HG03025 (cell line): Measurements from ENCODE around the gene COMT.

Experiments
- ATAC-seq: cut with Tn5 transposase; IDR thresholded peaks from one replicate; pipeline ENCODE4 v1.9.1; 2021; ENCODE audit warnings: mild to moderate bottlenecking, moderate library complexity; ENCODE audit not compliant: unreplicated experiment, low FRiP score

COMT gene

DNA sequence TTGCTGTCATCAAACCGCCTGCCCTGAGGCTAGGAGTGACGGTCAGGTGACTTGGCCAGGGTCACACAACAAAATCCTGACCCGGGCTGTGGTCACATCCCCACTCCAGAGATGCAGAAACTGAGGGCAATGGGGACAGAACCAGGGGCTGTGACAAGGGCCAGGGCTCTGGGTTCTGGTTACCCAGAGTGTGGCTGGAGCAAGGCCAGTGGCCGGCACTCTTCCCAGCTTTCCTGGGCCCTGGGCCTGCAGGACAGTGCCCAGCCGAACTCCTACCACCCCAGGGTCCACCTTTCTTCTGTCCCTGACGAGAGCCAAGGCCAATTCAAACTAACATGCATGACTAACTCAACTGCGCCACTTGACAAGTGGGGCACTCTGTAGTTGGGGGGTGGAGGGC, 39.2 kb downstream of the COMT start:
- ATAC-seq: no peak

DNA sequence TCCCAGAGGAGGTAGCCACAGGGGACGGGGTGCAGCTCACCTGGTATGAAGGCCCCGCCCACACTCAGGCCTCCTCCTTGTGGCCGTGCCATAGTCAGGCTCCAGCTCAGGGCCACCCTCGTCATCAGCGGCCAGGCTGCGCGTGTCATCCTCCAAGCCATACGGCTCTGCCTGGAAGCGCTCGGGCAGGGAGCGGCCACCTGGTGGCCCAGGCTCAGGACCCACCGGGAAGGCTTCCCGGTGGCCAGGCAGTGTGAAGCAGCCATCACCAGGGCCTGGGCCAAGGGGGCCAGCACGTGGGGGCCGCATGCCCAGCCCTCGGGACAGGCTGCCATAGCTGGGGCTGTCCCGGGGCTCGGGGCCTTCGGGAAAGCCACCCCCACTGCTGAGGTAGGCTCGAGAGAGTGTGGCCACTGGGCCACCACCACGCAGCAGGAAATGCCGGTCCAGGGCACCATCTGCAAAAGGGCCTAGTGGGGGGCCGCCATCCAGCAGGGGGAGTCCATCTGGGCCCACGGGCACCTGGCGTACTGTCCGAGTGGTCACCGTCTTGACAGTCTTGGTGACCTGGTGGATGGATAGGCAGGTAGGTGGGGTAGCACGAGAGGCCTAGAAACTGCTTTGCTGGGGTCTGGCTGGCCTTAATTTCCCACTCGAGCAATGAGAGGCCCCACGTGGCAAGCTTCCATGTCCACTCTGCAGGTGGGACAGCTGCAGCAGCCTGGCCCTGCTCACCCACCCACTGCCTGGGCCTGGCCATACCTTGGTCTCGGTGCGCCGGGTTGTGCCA, 39.8 kb downstream of the COMT start:
- ATAC-seq: no peak

DNA sequence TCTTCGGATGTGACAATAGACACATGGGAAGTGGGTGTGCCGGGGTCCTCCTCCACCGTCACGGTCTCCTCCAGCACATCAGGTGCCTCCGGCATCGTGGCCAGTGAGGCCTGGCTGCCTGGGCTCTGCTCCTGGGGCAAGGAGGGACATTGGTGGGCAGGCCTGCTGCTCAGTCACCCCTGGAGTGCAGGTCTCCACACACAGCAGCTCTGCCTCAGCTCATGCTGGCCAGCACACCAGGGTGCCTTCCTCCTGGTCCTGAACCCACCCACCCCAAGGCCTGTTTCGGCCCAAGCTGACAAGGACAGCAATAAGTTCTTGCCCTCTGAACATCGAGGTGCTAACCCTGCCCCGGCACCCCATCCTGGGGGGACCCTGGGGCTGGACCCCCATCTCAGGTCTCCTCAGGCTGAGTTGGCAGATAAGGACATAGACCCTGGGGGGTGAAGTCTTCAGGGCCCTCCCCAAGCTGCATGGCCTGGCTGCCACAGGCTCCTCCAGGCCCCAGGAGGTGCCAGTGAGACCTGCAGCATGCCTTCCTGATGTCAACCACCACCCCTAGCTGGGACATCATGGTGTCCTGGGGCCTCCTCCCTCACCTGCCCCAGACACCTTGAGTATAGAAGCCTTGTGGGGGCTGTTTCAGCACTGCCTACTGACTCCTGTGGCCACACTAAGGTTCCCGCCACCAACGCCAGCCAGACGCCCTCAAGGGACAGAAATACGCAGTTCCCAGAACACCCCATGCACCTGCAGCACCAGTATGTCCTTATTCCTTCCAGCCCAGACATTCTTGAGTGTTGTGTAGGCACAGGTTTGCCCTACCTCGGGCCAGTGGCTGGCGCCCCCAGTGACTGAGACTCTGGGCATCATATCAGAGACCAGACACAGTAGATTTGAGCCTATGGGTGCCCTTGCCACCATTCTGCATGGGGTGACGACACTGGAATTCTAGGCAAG, 40.7 kb downstream of the COMT start:
- no peak for ATAC-seq

DNA sequence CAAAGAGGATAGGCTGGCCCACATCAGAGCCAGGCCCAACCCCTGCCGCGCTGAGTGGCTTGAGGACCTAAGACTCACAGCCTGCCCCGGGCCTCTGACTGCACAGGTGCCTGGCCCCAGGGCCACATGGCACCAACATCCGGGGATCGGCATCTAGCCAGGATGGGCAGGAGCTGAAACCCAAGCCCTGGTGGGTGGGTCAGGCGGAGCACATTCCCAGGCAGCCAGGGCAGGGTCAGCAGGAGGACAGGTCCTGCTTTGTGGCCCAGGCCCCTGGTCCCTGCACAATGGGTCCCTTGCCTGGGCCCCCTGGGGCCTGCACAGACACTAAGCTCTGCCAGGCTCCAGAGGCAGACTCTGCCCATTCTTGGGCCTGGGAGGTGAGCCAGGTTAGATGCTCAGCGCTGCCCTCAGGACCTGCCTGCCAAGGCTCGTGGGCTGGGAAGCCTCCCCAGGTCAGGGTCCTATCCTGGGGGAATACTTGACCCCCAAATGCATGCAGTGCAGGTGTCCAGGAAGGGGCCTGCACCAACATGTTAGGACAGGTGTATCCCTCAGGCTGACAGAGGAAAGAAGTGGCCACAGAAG, 41.5 kb downstream of the COMT start:
- ATAC-seq: no peak

DNA sequence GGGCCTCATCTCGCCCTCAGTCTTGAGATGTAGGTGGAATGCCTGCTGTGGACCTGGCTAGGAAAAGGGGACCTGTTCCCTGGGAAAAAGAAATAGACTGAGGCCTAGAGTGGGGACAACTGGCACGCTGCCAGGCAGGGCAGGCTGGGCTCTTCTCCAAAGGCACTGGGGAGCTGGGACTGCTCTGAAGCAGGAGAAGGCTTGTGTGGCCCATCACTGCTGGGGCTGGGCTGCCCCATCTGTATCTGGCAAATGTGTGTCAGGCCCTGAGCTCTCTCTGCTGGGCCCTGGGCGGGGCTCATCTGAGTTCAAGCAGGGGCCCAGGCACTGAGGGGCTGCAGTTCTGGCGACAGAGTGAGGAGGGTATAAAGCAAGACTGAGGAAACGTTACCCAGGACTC, 42.2 kb downstream of the COMT start:
- ATAC-seq: no peak

DNA sequence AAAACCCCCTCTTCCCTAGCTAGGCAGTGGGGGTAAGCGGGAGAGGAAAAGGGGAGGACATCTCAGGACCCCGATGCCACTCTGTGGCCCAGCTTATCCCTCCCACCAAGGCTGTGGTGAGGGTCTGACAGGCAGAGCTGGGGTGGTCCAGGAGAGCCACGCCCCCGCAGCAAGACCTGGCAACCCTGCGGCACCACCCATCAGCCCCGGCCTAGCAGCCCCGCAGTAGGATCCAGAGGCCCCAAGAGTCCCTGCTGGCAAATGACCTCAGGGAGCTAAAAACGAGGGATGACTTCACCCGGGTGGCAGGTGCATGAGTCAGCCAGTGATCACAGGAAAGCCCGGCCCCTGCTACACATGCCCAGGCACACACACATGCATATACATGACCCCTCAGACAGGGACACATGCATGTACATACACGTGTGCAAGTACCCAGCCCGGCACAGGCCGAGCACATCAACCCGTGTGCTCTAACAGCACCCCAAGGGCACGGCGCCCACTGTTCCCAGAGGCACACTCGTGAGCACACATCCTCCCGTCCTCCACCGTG, 42.7 kb downstream of the COMT start:
- no peak for ATAC-seq

DNA sequence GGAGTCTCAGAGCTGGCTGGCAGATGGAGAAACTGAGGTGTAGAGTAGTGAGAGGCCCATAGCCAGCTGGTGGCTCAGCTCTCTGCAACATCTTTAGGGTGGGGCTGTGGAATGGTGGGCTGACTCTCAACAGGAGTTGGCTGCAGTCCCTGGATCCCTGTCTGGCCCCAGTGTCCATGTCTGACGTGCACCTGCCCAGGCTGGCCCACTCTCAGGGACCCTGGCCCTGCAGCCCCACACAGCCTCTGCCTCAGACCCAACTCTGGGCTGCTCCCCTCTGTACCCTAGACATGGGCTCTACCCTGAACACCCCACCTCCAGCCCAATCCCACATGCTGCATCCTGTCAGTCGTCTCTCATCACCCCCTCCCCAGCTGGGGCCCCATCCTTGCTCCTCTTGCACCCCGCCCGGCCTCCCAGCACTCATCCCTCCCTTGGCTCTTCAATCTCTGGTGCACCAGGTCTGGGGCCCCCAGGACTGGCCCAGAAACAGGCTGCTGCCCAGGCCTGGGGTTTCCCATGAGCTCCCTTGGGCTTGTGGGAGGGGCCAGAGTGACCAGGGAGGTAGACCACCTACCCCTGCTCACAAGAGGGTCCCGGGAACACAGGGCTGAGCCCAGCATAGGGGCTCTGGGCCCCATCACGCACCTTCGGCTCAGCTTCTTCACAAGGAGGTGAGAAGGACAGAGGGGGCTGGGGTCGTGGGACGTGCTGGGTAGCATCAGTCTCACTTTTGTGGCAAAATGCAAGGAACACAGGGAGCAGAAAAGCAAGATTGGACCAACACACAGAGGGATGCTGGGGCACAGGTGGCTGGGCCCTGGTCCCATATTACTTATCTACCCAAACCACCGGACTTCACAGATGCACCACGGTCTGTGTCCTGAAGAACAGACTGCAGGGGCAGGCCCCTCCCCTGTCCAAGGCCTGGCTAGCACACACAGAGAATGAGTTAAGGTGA, 43.6 kb downstream of the COMT start:
- ATAC-seq: no peak

DNA sequence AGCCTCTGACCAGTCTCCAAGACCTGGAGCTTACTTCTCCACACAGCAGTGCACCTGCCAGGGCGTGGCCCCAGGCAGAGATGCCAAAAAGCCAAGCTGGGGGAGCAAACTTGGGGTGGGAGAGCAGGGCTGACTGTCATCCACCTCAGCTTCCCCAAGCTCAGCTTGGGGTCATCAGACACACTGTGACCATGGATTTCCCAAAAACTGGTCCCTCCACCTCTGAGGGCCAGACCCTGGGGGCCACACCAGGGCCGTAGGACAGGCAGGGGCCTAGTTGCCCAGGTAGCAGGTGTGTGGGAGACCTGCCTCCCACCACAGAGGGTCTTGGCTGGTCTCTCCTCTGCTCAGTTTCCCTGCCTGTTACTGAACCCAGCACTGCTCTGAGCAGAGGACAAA, 44.4 kb downstream of the COMT start:
- ATAC-seq: no peak

DNA sequence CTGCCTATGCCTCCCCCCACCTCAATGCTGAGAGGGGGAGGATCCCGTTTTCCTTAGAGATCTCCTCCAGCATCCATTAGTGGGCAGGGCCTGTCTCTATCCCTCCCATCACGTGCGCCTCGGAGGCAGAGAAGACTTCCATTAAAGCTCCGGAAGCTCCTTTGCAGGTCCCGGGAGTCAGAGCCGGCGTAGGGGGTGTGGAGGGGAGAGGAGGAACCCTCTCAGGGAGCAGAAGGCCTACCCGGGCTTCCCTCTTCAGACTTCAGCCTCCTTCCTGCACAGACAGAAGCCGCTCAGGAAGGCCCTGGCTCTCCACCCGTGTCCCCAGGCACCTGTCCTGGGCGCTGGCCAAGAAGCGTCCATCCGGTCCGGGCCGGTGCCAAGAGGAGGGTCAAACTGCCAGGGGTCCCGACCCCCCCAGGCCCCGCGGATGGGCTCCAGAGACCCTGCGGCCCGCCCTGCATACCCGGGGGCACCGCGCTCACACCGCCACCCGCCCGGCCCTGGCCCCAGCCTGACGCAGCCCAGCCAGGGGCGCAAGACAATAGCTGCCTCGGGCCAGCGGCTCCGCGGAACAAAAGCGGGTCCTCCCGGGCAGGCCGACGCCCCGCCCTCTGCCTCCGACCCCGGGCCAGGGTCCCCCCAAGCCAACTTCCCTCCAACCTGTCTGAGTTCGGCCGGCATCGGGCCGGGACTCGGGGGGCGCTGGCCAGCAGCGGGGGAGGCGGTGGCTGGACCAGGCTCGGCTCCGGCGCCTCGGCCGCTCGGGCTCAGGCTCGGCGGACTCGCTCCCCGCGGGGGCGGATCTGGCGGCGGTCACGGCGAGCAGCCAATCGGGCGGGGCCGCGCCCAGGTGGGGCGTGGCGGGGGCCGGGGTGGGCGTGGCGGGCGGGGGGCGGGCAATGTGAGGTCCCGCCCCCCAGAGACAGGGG, 45.1 kb downstream of the COMT start:
- no peak for ATAC-seq

DNA sequence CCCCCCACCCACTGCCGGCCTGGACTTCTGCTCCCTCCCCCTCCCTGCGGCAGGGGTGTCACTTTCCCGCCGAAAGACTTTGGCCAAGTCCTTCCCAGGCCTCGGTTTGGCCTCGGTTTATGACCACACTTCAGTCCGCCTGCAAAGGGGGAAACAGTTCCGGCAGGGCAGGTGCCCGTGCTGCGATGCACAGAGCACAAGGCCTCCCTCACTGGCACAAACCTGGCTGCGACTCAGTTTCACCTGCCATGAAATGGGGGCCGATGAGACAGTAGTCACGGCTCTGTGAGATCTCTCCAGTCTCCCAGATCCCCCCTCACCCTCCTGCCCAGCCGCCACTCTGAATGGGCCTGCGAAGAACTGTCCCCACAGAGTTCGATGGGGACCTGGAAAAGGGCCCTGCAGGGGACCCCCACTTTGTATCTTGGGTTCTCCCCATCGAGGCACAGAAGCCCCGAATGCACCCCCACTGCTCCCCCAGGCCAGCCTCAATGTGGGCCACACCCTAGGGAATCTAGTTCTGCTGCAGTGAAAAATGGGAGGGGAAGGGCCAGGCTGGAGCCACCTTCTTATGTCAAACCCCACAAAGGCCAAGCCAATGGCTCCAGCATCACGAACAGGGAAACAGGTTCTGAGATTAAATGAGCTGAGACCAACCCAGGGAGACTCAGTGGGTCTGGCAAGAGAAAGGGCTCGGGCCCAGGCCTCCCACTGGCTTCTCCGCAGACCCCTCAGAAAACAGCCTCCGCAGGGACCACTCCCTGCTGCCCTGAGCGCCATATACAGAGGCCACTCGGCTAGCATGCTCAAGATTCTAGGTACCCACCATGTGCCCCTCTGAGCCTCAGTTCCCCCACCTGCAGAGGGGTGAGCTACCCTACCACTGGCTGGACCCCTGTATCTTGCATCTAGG, 46.1 kb downstream of the COMT start:
- ATAC-seq: no peak

DNA sequence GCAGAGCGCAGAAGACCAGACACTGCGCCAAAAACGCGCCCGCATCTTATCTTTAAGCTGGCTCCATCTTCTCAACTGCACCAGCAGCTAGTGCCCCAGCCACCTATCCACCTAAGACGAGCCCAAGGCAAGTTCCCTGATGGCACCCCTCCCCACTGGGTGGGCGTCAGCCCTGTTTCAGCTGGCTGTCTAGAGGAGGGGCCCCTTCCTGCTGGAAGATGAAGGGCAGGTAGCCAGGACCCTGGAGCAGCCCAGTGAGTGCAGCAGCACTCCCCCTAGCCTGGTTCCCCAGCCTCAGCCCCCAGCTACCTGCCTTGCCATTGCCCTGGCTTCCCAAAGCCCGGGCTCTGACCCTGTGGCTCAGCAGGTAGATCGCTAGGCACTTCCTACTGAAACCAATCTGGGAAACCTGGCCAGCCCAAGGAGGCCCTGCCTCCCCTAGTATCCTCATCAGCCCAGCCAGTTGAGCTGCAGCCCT, 46.8 kb downstream of the COMT start:
- no peak for ATAC-seq

DNA sequence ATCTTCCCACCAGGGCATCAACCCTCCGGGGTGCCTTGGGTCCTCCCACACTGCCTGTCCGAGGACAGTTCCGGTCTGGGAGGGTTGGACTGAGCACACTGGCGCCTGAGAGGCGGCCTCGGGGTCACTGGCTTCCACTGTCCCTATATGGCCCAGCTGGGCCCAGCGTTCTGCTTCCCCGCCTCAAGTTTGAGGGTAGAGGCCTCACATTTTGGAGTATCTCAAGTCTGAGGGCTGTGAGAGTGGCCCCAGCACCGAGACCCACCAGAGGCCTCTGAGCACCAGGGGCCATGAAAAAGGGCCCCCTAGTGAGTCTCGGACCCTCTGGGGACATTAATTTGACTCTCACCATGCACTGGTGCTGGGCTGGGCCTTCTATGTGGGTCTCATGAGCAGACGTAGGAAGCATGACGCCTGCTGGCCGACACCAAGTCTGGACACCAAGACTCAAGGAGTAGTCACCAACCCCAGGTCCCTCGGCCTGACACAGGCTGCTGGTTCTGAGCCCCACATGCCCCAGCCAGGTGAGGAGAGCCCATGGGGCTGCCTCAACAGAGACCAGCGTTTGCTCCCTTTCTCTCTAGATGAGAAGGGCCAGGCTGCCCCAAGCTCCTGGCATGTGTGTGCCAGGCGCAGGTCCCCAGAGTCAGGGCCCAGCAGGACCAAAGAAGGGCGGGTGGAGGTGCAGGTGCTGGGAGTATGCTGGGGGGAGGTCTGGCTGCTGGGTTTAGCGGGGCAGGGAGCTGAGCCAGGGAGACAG, 47.6 kb downstream of the COMT start:
- ATAC-seq: no peak

DNA sequence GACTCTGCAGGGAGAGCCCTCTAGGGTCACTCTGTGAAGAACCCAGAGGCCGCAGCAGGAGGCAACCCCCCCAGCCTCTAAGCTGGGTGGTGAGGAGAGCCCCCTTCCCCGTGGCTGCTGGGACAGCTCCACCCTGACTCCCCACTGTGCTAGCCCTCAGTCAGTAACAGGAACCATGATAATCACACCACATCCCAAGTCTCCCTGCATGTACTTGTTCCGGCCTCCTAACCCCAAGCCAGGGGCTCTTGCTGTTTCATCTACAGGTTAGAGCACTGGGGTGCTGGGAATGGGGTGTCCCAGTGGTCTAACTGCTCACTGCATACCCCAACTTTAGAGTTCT, 48.1 kb downstream of the COMT start:
- no peak for ATAC-seq

DNA sequence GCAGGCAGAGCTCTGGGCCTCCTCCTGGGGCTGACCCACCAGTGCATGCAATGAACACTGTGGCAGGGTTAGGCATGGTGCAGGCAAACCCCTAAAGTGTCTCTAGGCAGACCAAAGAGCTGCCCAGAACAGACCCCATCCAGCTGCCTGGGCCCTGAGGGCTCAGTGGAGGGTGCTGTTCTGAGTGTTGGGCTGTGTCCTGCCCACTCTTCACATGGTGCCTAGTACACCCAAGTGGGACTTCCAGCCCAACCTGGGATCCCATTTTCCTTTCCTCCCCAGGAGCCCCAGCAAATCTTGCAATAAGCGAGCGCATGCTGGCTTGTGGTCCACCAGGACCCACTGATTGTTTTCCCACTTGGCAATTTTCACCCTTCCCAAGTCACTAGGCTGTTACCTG, 48.6 kb downstream of the COMT start:
- no peak for ATAC-seq

DNA sequence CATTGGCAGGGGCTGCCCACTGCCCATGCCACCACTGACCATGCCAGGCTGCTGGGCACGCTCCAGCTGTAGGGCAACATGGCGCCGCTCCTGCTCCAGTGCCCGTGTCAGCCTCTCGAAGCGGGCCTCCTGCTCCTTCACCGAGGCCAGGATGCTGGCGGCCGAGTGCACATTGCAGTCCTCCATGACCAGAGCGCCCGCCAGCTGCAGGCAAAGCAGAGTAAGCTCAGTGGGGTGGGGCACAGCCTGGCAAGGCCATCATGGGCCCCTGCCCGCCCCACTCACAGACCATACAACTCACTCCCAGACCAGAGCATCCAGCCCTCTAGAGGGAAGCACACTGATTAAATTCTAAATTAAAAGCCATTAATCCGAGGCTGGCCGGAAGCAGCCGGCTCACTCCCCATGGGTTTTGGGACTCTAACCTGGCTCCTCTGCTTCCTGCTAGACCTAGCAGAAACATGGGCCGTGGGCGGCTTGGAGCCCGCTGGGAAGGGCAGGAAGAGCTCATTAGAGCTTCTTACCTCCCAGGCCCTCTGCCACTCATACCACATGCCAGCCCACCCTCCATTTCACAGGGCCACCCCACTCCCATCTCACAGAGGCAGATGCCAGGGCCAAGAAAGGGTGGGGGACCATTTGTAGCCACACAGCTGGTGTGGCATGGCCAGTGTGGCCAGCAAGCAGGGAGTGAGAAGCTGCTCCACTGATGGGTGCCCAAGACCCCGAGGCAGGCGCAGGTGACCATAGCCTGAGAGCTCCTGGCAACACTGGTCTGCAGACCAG, 49.2 kb downstream of the COMT start:
- ATAC-seq: no peak

DNA sequence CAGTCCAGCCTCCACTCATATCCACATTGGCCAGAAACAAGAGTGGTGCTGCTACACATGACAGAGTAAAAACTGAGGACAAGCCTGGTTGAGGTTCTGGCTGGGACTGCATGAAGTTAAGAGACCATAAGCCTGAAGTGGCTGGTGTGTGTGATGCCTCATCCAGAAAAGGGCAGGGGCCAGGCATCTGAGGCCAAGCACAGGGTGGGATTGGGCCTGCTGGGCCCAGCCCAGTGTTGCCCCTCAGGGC, 49.7 kb downstream of the COMT start:
- ATAC-seq: no peak
